Neural cell (in vitro differentiated cells): Measurements from ENCODE around the gene SDHB. TPM values are rescaled to one million over a fixed set of nuclear protein-coding genes. Genes with fewer than 3 reads are reported as not detected.

ENCODE experiments used
- H2AFZ ChIP-seq: fragments of 200-600, 300-800 bp; sonication (generic), shearing (Covaris generic); 2 replicates; pipeline ENCODE4 v1.6.0; 2014; ENCODE audit warnings: low read depth, mild to moderate bottlenecking, antibody characterized with exemption, low read length, moderate library complexity
- H3F3A ChIP-seq: fragments of 200-600 bp; shearing (Covaris generic); 2 replicates; pipeline ENCODE4 v1.6.1; 2016; ENCODE audit warnings: mild to moderate bottlenecking, moderate library complexity, mixed read lengths, antibody characterized with exemption, low read length; ENCODE audit not compliant: insufficient read depth, poor library complexity, severe bottlenecking
- H3K27ac ChIP-seq: fragments of 200-600, 300-800 bp; sonication (generic), shearing (Covaris generic); 2 replicates; pipeline ENCODE4 v1.5.1; 2014; ENCODE audit warnings: mild to moderate bottlenecking, low read length, moderate library complexity
- H3K27me3 ChIP-seq: fragments of 300-800, 200-600 bp; sonication (generic), shearing (Covaris generic); 2 replicates; pipeline ENCODE4 v1.6.0; 2014; ENCODE audit warnings: mild to moderate bottlenecking, low read depth, low read length, moderate library complexity; ENCODE audit not compliant: insufficient read depth
- H3K36me3 ChIP-seq: fragments of 300-800, 200-600 bp; sonication (generic), shearing (Covaris generic); 2 replicates; pipeline ENCODE4 v1.5.1; 2014; ENCODE audit warnings: mild to moderate bottlenecking, antibody characterized with exemption, low read length, moderate library complexity; ENCODE audit not compliant: insufficient read depth
- H3K4me2 ChIP-seq: fragments of 300-800, 200-600 bp; sonication (generic), shearing (Covaris generic); 2 replicates; pipeline ENCODE4 v1.6.0; 2014; ENCODE audit warnings: mild to moderate bottlenecking, low read length
- H3K4me3 ChIP-seq: fragments of 300-800, 200-600 bp; sonication (generic), shearing (Covaris generic); 2 replicates; pipeline ENCODE4 v1.5.1; 2014; ENCODE audit warnings: mild to moderate bottlenecking, low read length, moderate library complexity
- H3K79me2 ChIP-seq: fragments of 200-600 bp; shearing (Covaris generic); replicated peaks from 2 replicates; pipeline ENCODE4 v1.6.0; 2014; ENCODE audit warnings: mild to moderate bottlenecking, low read length, moderate library complexity; ENCODE audit not compliant: insufficient read depth
- H3K9ac ChIP-seq: fragments of 300-800, 200-600 bp; sonication (generic), shearing (Covaris generic); 2 replicates; pipeline ENCODE4 v1.6.1; 2016; ENCODE audit warnings: mild to moderate bottlenecking, low read length, mixed read lengths
- H3K9me2 ChIP-seq: fragments of 200-600 bp; shearing (Covaris generic); 2 replicates; pipeline ENCODE4 v1.6.1; 2016; ENCODE audit warnings: mild to moderate bottlenecking, low read length, mixed read lengths; ENCODE audit not compliant: insufficient read depth
- H3K9me3 ChIP-seq: fragments of 200-600, 300-800 bp; sonication (generic), shearing (Covaris generic); 2 replicates; pipeline ENCODE4 v1.6.1; 2016; ENCODE audit warnings: mild to moderate bottlenecking, mixed run types, low read length, moderate library complexity, mixed read lengths
- H4K20me1 ChIP-seq: fragments of 200-600 bp; shearing (Covaris generic); 2 replicates; pipeline ENCODE4 v1.6.1; 2016; ENCODE audit warnings: mild to moderate bottlenecking, mixed run types; ENCODE audit not compliant: insufficient read depth
- CTCF ChIP-seq: fragments of 450-650 bp; IDR thresholded peaks from 2 replicates; pipeline ENCODE4 v1.5.1; 2014; ENCODE audit warnings: antibody characterized with exemption, mild to moderate bottlenecking, moderate library complexity; ENCODE audit not compliant: poor library complexity, severe bottlenecking
- EP300 ChIP-seq: fragments of 450-650 bp; conservative IDR thresholded peaks from 2 replicates; pipeline ENCODE4 v1.6.1; 2014; ENCODE audit warnings: antibody characterized with exemption, mild to moderate bottlenecking, moderate library complexity; ENCODE audit not compliant: poor library complexity, severe bottlenecking
- EZH2 ChIP-seq: fragments of 200-600, 300-800 bp; shearing (Covaris generic), sonication (generic); IDR thresholded peaks from 2 replicates; pipeline ENCODE4 v1.6.1; 2014; ENCODE audit warnings: antibody characterized with exemption, low read length, borderline replicate concordance, mild to moderate bottlenecking; ENCODE audit not compliant: insufficient read depth, poor library complexity, severe bottlenecking
- MXI1 ChIP-seq: fragments of 450-650 bp; conservative IDR thresholded peaks from 2 replicates; pipeline ENCODE4 v1.6.1; 2014; ENCODE audit warnings: antibody characterized with exemption, mild to moderate bottlenecking; ENCODE audit not compliant: poor library complexity, severe bottlenecking
- POLR2AphosphoS5 ChIP-seq: IDR thresholded peaks from 2 replicates; pipeline ENCODE4 v1.6.1; 2012
- RAD21 ChIP-seq: fragments of 450-650 bp; conservative IDR thresholded peaks from 2 replicates; pipeline ENCODE4 v1.6.1; 2014; ENCODE audit warnings: antibody characterized with exemption, mild to moderate bottlenecking, moderate library complexity
- REST ChIP-seq: IDR thresholded peaks from 2 replicates; pipeline ENCODE4 v1.6.1; 2012; ENCODE audit warnings: borderline replicate concordance
- SMC3 ChIP-seq: fragments of 450-650 bp; conservative IDR thresholded peaks from 2 replicates; pipeline ENCODE4 v1.6.1; 2014; ENCODE audit warnings: antibody characterized with exemption, mild to moderate bottlenecking, moderate library complexity; ENCODE audit not compliant: poor library complexity
- TAF1 ChIP-seq: IDR thresholded peaks from 2 replicates; pipeline ENCODE4 v1.6.1; 2012; ENCODE audit warnings: low read depth
- polyA plus RNA-seq: library from polyadenylated mRNA; depleted of rRNA; stranded (reverse); fragments of >200 nt; gene quantifications from 2 replicates; pipeline ENCODE4 v1.2.3, GENCODE V29; 2014

Gene SDHB
- polyA plus RNA-seq, 1 donor from 2014 or later: 129 TPM

GRCh38 chr1:17093822-17094393 is 40.1 kb upstream of the SDHB start:
- Histone ChIP-seq H4K20me1 (no peaks in the 10 kb centered on the region), H3K4me2 (no peak overlapping the region), H3K9ac (no peak overlapping the region), H3K9me3 (no peaks in the 10 kb centered on the region), H3K9me2 (no peaks in the 10 kb centered on the region), H3F3A (no peaks in the 10 kb centered on the region), H3K36me3 (no peaks in the 10 kb centered on the region), H2AFZ (no peak overlapping the region), H3K27me3 (no peaks in the 10 kb centered on the region), H3K79me2 (no peaks in the 10 kb centered on the region), H3K4me3 (no peak overlapping the region), H3K27ac (no peak overlapping the region)
- TF ChIP-seq SMC3: no peak
- no peak for TF ChIP-seq POLR2AphosphoS5
- TF ChIP-seq REST: no peak
- TF ChIP-seq RAD21: no peak
- TF ChIP-seq EZH2: no peak
- no peak for TF ChIP-seq MXI1

GRCh38 chr1:17091252-17091651 is 37.4 kb upstream of the SDHB start:
- Histone ChIP-seq H3F3A (no peaks in the 10 kb centered on the region), H3K9me3 (no peaks in the 10 kb centered on the region), H3K79me2 (no peaks in the 10 kb centered on the region), H4K20me1 (no peaks in the 10 kb centered on the region), H3K9me2 (no peaks in the 10 kb centered on the region), H3K4me3 (no peak overlapping the region), H3K27me3 (no peaks in the 10 kb centered on the region), H3K4me2 (no peak overlapping the region), H3K36me3 (no peaks in the 10 kb centered on the region), H2AFZ (no peak overlapping the region), H3K27ac (no peak overlapping the region), H3K9ac (no peak overlapping the region)
- TF ChIP-seq CTCF: no peak
- no peak for TF ChIP-seq REST
- no peak for TF ChIP-seq RAD21
- TF ChIP-seq EP300: no peak
- TF ChIP-seq POLR2AphosphoS5: no peak
- TF ChIP-seq TAF1: no peak
- TF ChIP-seq SMC3: no peak
- no peak for TF ChIP-seq EZH2
- no peak for TF ChIP-seq MXI1
